GM21447 (cell line): ENCODE measurements around the gene PRPF19.
A peak's percentile ranks its signal among the peaks of the same experiment; 100 is the strongest.
"Not testable (repeated sequence)": the region's sequence is repeated elsewhere in the genome, so short reads cannot be mapped to it uniquely, and the experiment has no call there.

Experiments
- ATAC-seq: cut with Tn5 transposase; IDR thresholded peaks from one replicate; pipeline ENCODE4 v1.9.1; 2021; ENCODE audit not compliant: unreplicated experiment

PRPF19 gene

GRCh38 chr11:60909680-60910280 is 3.4 kb upstream of the PRPF19 start:
- not testable (repeated sequence) for ATAC-seq

- ATAC-seq: no peak
These were observed 2.4 kb upstream of the PRPF19 start for GRCh38 chr11:60908803-60909202.

GRCh38 chr11:60905551-60906113 is 753 bp downstream of the PRPF19 start:
- no peak for ATAC-seq

GRCh38 chr11:60905047-60905446 is 1.3 kb downstream of the PRPF19 start:
- no peak for ATAC-seq

GRCh38 chr11:60902625-60903024 is 3.8 kb downstream of the PRPF19 start:
- no peak for ATAC-seq

GRCh38 chr11:60900673-60901404 is 5.5 kb downstream of the PRPF19 start:
- ATAC-seq: no peak

- no peak for ATAC-seq
These were observed 6.4 kb downstream of the PRPF19 start for GRCh38 chr11:60899977-60900376.

- ATAC-seq: no peak
These were observed 7.1 kb downstream of the PRPF19 start for GRCh38 chr11:60899046-60899936.

- no peak for ATAC-seq
These were observed 8.9 kb downstream of the PRPF19 start for GRCh38 chr11:60897496-60897895.

GRCh38 chr11:60895687-60896086 is 10.7 kb downstream of the PRPF19 start:
- ATAC-seq: no peak

GRCh38 chr11:60891103-60891741 is 15.2 kb downstream of the PRPF19 start:
- ATAC-seq: no peak

- no peak for ATAC-seq
These were observed 15.7 kb downstream of the PRPF19 start for GRCh38 chr11:60890696-60891095.

- ATAC-seq: no peak
These were observed 16.5 kb downstream of the PRPF19 start for GRCh38 chr11:60889869-60890311.

GRCh38 chr11:60887556-60887955 is 18.8 kb downstream of the PRPF19 start:
- ATAC-seq: peak; percentile 66

GRCh38 chr11:60880643-60881282 is 25.6 kb downstream of the PRPF19 start:
- ATAC-seq: no peak

- ATAC-seq: no peak
These were observed 26.3 kb downstream of the PRPF19 start for GRCh38 chr11:60879971-60880588.

GRCh38 chr11:60879104-60879503 is 27.3 kb downstream of the PRPF19 start:
- no peak for ATAC-seq

- no peak for ATAC-seq
These were observed 27.9 kb downstream of the PRPF19 start for GRCh38 chr11:60878245-60879101.

GRCh38 chr11:60876168-60876485 is 30.3 kb downstream of the PRPF19 start:
- no peak for ATAC-seq
